Measurements from ENCODE around the gene KIF4B.
"Not testable (repeated sequence)": the region's sequence is repeated elsewhere in the genome, so short reads cannot be mapped to it uniquely, and the experiment has no call there.

KIF4B gene

DNA sequence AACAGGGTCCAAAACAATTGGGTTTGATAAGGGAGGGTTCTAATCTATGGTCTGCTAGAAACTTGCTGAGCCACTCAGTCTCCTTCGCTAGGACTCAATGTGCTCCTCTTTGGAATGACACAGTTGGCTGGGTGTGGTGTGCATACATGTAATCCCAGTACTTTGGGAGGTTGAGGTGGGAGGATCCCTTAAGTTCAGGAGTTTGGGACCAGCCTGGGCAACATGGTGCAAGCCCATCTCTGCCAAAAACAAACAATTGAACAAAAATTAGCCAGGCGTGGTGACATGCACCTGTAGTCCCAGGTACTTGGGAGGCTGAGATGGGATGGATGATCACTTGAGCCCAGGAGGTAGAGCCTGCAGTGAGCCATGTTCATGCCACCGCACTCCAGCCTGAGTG, 2.7 kb upstream of the KIF4B start:
- DNase-seq = no peak

DNA sequence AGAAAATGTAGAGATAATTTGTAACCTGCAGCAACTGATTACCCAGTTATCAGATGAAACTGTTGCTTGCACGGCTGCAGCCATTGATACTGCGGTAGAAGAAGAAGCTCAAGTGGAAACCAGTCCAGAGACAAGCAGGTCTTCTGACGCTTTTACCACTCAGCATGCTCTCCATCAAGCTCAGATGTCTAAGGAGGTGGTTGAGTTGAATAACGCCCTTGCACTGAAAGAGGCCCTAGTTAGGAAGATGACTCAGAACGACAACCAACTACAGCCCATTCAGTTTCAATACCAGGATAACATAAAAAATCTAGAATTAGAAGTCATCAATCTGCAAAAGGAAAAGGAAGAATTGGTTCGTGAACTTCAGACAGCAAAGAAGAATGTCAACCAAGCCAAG, 1.7 kb downstream of the KIF4B start:
- DNase-seq = no peak

GRCh38 chr5:155017610-155018009, 4.1 kb downstream of the KIF4B start:
- no peak for DNase-seq

- no peak for DNase-seq
Measured at GRCh38 chr5:155019601-155020226, 6.2 kb downstream of the KIF4B start.

- no peak for DNase-seq
Measured at GRCh38 chr5:155021842-155022241, 8.3 kb downstream of the KIF4B start.

DNA sequence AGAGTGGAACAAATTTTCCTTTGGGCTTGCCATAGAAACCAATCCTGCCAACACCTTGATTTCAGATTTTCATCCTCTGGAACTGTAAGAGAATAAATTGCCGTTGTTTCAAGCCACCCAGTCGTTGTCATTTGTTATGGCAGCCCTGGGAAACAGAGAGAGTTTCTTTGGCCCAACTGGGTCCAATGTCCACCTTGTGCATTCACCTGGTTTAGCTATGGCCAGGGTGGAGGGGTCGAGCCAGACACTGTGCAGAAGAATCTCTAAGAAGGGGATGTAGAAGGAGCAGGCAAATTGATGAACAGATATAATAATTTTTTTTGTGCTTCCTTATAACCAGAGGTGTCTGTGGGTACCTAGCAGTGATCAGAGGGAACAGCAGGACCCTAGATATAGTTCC, 9.8 kb downstream of the KIF4B start:
- DNase-seq = no peak

DNA sequence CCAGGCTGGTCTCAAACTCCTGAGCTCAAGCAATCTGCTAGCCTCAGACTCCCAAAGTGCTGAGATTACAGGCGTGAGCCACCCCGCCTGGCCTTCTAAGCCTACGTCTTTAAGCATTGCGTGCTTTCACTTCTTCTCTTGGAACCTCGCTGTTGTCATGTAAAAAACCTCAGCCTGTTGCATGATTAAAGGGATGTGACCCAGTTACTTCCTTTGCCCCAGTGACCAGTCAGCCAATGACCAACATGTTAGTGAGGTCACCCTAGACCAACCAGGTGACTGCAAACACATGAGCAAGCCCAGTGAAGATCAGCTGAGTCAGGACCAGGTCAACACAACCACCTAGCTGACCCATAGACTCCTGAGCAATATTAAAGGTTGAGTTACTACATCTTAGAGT, 10.5 kb downstream of the KIF4B start:
- no peak for DNase-seq

GRCh38 chr5:155025895-155026294, 12.3 kb downstream of the KIF4B start:
- DNase-seq = no peak

DNA sequence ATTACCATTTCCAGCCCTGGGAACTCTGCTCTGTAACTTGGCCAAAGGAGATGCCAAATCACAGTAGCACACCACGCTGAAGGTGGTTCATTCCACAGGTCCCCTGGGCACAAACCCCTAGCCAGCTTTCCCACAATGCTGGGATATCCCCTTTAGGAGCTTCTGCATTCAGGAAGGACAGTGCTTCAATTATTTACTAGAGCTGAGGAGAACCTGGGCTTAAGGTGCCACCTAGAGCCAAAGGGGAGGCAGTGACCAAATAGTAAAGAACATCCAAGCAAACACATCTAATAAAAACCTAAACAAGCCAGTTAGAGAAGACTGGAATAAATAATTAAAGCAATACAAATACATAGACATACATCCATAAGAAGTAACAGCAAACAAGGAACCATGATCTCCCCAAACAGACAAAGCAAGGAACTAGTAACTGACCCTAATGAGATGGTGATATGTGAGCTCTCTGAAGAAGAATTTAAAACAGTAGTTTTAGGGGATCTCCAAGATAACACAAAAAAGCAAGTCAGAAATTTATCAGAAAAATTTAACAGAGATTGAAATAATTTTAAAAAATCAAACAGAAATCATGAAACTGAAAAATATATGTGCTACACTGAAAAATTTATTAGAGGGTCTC, 14.6 kb downstream of the KIF4B start:
- no peak for DNase-seq

DNA sequence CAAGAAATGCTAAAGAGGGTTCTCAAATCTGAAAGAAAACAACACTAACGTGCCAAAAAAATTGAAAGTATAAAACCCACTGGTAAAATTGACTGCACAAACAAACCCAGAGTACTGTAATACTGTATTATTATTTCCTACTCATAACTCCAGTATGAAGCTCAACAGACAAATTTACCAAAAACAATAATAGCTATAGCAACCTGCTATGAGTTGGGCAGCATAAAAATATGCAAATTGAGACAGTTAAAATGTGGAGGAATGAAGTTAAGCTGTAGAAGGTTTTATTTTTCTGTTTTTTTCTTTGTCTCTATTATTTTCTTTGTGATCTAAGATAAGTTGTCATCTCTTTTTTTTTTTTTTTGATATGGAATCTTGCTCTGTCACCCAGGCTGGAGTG, 15.7 kb downstream of the KIF4B start:
- no peak for DNase-seq

DNA sequence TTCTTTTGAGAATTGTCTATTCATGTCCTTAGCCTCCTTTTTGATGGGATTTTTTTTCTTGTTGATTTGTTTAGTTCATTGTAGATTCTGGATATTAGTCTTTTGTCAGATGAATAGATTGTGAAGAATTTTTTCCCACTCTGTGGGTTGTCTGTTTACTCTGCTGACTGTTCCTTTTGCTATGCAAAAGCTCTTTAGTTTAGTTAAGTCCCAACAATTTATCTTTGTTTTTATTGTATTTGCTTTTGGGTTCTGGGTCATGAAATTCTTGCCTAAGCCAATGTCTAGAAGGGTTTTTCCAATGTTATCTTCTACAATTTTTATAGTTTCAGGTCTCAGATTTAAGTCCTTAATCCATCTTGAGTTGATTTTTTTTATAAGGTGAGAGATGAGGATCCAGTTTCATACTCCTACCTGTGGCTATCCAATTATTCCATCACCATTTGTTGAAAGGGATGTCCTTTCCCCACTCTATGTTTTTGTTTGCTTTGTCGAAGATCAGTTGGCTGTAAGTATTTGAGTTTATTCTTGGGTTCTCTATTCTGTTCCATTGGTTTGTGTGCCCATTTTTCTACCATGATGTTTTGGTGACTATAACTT, 20.7 kb downstream of the KIF4B start:
- DNase-seq = not testable (repeated sequence)

- not testable (repeated sequence) for DNase-seq
Measured at GRCh38 chr5:155035087-155035486, 21.5 kb downstream of the KIF4B start.

- no peak for DNase-seq
Measured at GRCh38 chr5:155040984-155041653, 27.6 kb downstream of the KIF4B start.

DNA sequence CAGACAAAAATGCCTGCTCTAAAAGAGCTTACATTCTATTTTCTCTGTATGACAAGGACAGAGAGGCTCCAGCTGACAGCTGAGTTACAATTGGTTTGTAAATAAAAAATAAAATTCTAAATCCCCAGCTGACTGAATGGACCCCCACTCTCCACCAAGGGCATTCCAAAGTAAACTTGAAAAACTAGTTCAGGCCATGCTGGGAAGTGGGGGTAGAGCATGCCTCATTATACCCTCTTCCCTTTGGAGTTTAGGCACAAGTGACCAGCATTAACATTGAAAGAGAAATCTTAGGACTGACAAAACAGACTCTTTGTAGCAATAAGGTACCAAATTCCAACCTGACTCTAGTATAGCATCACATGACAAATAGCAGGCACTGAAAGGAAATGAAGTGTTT, 31.0 kb downstream of the KIF4B start:
- DNase-seq = no peak

DNA sequence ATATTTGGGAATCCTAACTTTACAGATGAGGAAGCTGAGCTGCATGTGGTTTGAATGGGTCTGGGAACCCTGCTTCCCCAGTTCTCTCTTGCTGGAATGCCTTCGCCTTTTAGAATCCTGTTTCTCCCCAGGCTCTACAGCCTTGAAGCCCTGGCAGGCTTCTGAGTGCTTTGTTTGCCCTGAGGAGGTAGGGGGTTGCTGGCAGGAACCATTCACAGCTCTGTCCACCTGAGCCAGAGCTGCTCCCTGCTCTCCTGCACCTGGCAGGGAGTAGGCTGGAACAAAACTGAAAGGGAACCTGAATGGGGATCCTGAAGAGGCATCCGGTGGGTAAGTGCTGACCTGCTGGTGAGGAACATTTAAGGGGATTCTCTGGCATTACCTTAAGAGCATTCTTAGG, 33.0 kb downstream of the KIF4B start:
- no peak for DNase-seq

GRCh38 chr5:155047818-155048217, 34.3 kb downstream of the KIF4B start:
- no peak for DNase-seq

- no peak for DNase-seq
Measured at GRCh38 chr5:155049569-155050383, 36.2 kb downstream of the KIF4B start.

DNA sequence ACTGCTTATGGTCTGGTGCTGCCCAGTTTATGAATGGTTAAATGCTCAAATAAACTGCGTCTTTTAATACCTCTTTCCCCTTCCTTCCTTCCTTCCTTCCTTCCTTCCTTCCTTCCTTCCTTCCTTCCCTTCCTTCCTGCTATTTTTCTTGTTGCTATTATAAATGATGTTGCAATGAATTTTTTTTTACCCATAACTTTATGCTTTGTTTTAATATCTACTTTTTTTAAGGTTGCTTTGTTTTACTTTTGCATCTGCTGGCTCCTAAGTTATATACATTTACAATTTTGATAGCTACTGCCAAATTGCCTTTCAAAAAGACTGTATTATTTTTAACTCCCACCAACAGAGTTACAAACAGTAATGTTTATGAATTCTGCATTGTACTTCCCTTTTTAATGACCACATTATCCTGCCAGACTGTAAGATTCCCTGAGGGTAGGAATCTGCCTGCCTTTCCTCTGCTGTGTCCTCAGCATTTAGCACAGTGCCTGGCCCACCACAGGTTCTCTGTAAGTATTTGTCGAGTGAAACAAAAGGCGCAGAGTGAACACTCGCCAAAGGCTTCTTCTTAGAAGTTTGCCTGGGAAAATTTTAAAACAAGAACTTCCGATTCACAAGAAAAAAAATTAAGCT, 36.9 kb downstream of the KIF4B start:
- DNase-seq = no peak

GRCh38 chr5:155052532-155052931, 39.0 kb downstream of the KIF4B start:
- DNase-seq = peak; percentile 7

DNA sequence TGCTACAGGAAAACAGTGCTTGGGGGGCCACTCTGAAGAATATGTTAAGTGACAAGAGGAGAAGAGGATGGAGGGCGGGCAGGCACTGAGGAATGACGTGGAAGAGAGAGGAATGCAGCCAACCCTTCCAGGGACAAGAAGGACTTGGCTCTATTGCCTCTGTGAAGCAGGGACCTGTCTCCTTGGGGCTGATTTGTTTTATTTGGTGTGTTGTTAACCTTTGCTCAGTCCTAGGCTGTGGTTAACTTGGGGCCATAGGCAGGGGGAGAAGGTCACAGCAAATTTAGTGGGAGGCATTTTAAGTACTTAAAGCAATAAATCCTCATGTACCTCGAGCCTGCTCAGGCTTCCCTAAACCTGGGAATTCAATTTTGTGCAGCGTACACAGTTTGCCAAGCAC, 39.9 kb downstream of the KIF4B start:
- no peak for DNase-seq

GRCh38 chr5:155056644-155057269, 43.2 kb downstream of the KIF4B start:
- DNase-seq = no peak

DNA sequence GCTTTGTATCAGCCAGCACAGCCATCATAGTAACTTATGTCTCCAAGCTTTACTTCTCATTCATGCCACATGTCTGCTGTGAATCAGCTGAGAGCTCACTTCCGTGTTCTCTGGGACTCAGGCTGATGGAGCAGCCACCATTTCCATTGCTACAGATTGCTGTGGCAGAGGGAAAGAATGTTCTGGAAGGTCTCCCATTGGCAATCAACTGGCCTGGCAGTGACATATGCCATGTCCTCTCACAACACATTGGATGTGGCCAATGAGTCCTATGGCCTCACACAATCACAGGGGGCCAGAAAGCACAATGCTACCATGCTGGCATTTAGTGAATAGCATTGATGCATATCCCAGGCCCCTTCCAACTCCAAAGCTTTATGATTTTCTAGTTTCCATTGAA, 44.1 kb downstream of the KIF4B start:
- DNase-seq = no peak

Measured in DMS 273 treated with DMSO at 0.1 percent for 48 hours (cell line).